HG03439 (cell line): ENCODE data around the gene ALG10B.
"Not testable (repeated sequence)": the region's sequence is repeated elsewhere in the genome, so short reads cannot be mapped to it uniquely, and the experiment has no call there.

ENCODE experiments used
- ATAC-seq: cut with Tn5 transposase; IDR thresholded peaks from one replicate; pipeline ENCODE4 v1.9.1; 2021; ENCODE audit warnings: mild to moderate bottlenecking, moderate library complexity; ENCODE audit not compliant: unreplicated experiment

The ALG10B gene

GRCh38 chr12:38316391-38317129 lies at the start of gene ALG10B:
Gene ALG10B (plus strand): TSS chr12:38316774. CDS start chr12:38316894, 120 bp downstream.
- peak; percentile 100 for ATAC-seq

GRCh38 chr12:38268612-38269011 lies 48.0 kb upstream of the ALG10B start:
- ATAC-seq = no peak

GRCh38 chr12:38269897-38270296 lies 46.7 kb upstream of the ALG10B start:
- no peak for ATAC-seq

- no peak for ATAC-seq
Measured at GRCh38 chr12:38279756-38280155, 36.8 kb upstream of the ALG10B start.

GRCh38 chr12:38282886-38283285 lies 33.7 kb upstream of the ALG10B start:
- no peak for ATAC-seq

GRCh38 chr12:38289396-38289795 lies 27.2 kb upstream of the ALG10B start:
- no peak for ATAC-seq

GRCh38 chr12:38291160-38291559 lies 25.4 kb upstream of the ALG10B start:
- ATAC-seq = no peak

GRCh38 chr12:38302972-38303371 lies 13.6 kb upstream of the ALG10B start:
- ATAC-seq = not testable (repeated sequence)

GRCh38 chr12:38321966-38322365 lies 5.4 kb downstream of the ALG10B start:
- not testable (repeated sequence) for ATAC-seq

- ATAC-seq = no peak
Measured at GRCh38 chr12:38324912-38325311, 8.3 kb downstream of the ALG10B start.

GRCh38 chr12:38327356-38327755 lies 10.8 kb downstream of the ALG10B start:
- ATAC-seq = no peak

GRCh38 chr12:38328306-38328895 lies 11.8 kb downstream of the ALG10B start:
- ATAC-seq = no peak

- ATAC-seq = not testable (repeated sequence)
Measured at GRCh38 chr12:38330414-38330813, 13.8 kb downstream of the ALG10B start.

- no peak for ATAC-seq
Measured at GRCh38 chr12:38332814-38333213, 16.2 kb downstream of the ALG10B start.

- ATAC-seq = no peak
Measured at GRCh38 chr12:38342444-38342843, 25.9 kb downstream of the ALG10B start.

- ATAC-seq = not testable (repeated sequence)
Measured at GRCh38 chr12:38343256-38343655, 26.7 kb downstream of the ALG10B start.

- ATAC-seq = not testable (repeated sequence)
Measured at GRCh38 chr12:38343916-38344315, 27.3 kb downstream of the ALG10B start.

- ATAC-seq = peak; percentile 98
Measured at GRCh38 chr12:38350342-38351174, 34.0 kb downstream of the ALG10B start.

- ATAC-seq = not testable (repeated sequence)
Measured at GRCh38 chr12:38351175-38351508, 34.6 kb downstream of the ALG10B start.

- no peak for ATAC-seq
Measured at GRCh38 chr12:38367506-38367905, 50.9 kb downstream of the ALG10B start.

GRCh38 chr12:38370311-38370710 lies 53.7 kb downstream of the ALG10B start:
- no peak for ATAC-seq

GRCh38 chr12:38373784-38374183 lies 57.2 kb downstream of the ALG10B start:
- no peak for ATAC-seq
